HepG2 (cell line): Measurements from ENCODE around the gene KL. TPM values are rescaled to one million over a fixed set of nuclear protein-coding genes. Genes with fewer than 3 reads are reported as not detected.

Experiments
- ATAC-seq: fragments of 200-7000 bp; cut with Tn5 transposase; 3 replicates; pipeline ENCODE4 v1.9.1; 2020; ENCODE audit warnings: mild to moderate bottlenecking, moderate library complexity
- BruUV-seq: library from RNA; stranded (reverse); fragments of 400-500 nt; replicated peaks from 2 replicates; lab custom pipeline; 2021; lab: Mats Ljungman, UMichigan
- CTCF ChIA-PET: fragments of 300-600 bp; formaldehyde crosslinking; extraction: SDS; loops from one replicate; lab custom pipeline; 2021; ENCODE audit warnings: low total read pairs, inconsistent platforms, low intra/inter-chr PET ratio; lab: Yijun Ruan, JAX
- POLR2A ChIA-PET: fragments of 350-600 bp; sonication (Branson Sonifier 250); formaldehyde crosslinking; loops from one replicate; lab custom pipeline; 2020; ENCODE audit warnings: antibody characterized with exemption, inconsistent platforms; lab: Yijun Ruan, JAX
- DNase-seq: peaks from one replicate; pipeline ENCODE4 v3.0.0-alpha.2; 2015; ENCODE audit warnings: low spot score
- FAIRE-seq: peaks from 3 replicates; lab custom pipeline; 2011; peaks lifted over from hg19 to GRCh38; lab: Jason Lieb, UNC
- H2AFZ ChIP-seq: one replicate; pipeline ENCODE4 v1.6.1; 2011; ENCODE audit warnings: low read length, inconsistent platforms
- H3K27ac ChIP-seq: fragments of 300-600 bp; 3 replicates; pipeline ENCODE4 v1.8.0; 2011; ENCODE audit warnings: mixed run types, mild to moderate bottlenecking, mixed read lengths, low read length, inconsistent platforms; ENCODE audit not compliant: insufficient read depth; ENCODE audit errors: extremely low read length
- H3K27me3 ChIP-seq, 2 experiments: fragments of 200-600 bp in 1 of 2; 2 replicates in 1 of 2; 3 replicates in 1 of 2; pipeline versions ENCODE4 v1.6.0 to v1.8.0; 2011; ENCODE audit warnings: low read length in 2 of 2, mild to moderate bottlenecking in 2 of 2, moderate library complexity in 2 of 2, inconsistent platforms in 1 of 2; ENCODE audit not compliant: insufficient read depth in 2 of 2, control insufficient read depth in 1 of 2
- H3K36me3 ChIP-seq, 2 experiments: fragments of 200-600 bp in 1 of 2; replicated peaks in 1 of 2; 2 replicates in 1 of 2; 3 replicates in 1 of 2; pipeline versions ENCODE4 v1.5.1 to v1.8.0; 2011; ENCODE audit warnings: low read length in 2 of 2, inconsistent platforms in 1 of 2; ENCODE audit not compliant: insufficient read depth in 2 of 2, control insufficient read depth in 1 of 2
- H3K4me1 ChIP-seq: 2 replicates; pipeline ENCODE4 v1.5.1; 2012; ENCODE audit warnings: low read length, inconsistent platforms; ENCODE audit not compliant: insufficient read depth
- H3K4me2 ChIP-seq: 2 replicates; pipeline ENCODE4 v1.6.0; 2011; ENCODE audit warnings: low read depth, low read length, inconsistent platforms
- H3K4me3 ChIP-seq, 3 experiments: fragments of 200-600 bp in 1 of 3; sonication (generic), shearing (Covaris generic) in 1 of 3; replicated peaks in 1 of 3; 2 replicates each; pipeline ENCODE4 v1.5.1; 2011 to 2016; ENCODE audit warnings: low read length in 3 of 3, inconsistent platforms in 2 of 3, low read depth in 2 of 3, mild to moderate bottlenecking in 2 of 3, control low read depth in 1 of 3, mixed read lengths in 1 of 3; ENCODE audit not compliant: insufficient read depth in 1 of 3
- H3K79me2 ChIP-seq: one replicate; pipeline ENCODE4 v1.6.1; 2011; ENCODE audit warnings: low read length, inconsistent platforms; ENCODE audit not compliant: insufficient read depth
- H3K9ac ChIP-seq: 2 replicates; pipeline ENCODE4 v1.6.0; 2011; ENCODE audit warnings: mild to moderate bottlenecking, low read depth, low read length, inconsistent platforms; ENCODE audit not compliant: insufficient read depth
- H3K9me3 ChIP-seq: 2 replicates; pipeline ENCODE4 v1.5.1; 2012; ENCODE audit warnings: mild to moderate bottlenecking, low read length
- H4K20me1 ChIP-seq: 2 replicates; pipeline ENCODE4 v1.6.0; 2011; ENCODE audit warnings: inconsistent platforms, mild to moderate bottlenecking, low read length, moderate library complexity; ENCODE audit not compliant: insufficient read depth
- AKNA ChIP-seq: sonication (generic); formaldehyde crosslinking; IDR thresholded peaks from 2 replicates; pipeline ENCODE4 v1.4.0; 2020; ENCODE audit warnings: missing genetic modification reagents, borderline replicate concordance
- CBX2 ChIP-seq, 2 experiments: fragments of 200-600 bp in 1 of 2; sonication (generic); formaldehyde crosslinking in 1 of 2; IDR thresholded peaks; 2 replicates each; pipeline versions ENCODE4 v1.7.0 to v1.8.1; 2018 to 2022; ENCODE audit warnings: low read depth in 2 of 2, low read length in 1 of 2, mild to moderate bottlenecking in 1 of 2, missing genetic modification reagents in 1 of 2
- ELK4 ChIP-seq: sonication (generic); formaldehyde crosslinking; IDR thresholded peaks from 2 replicates; pipeline ENCODE4 v1.9.0; 2021; ENCODE audit warnings: missing genetic modification reagents, borderline replicate concordance
- ISL2 ChIP-seq: sonication (generic); formaldehyde crosslinking; IDR thresholded peaks from 2 replicates; pipeline ENCODE4 v1.5.0; 2020; ENCODE audit warnings: missing genetic modification reagents
- KAT8 ChIP-seq: IDR thresholded peaks from 2 replicates; pipeline ENCODE4 v1.6.1; 2016; ENCODE audit warnings: missing genetic modification reagents, missing compliant biosample characterization
- SMAD9 ChIP-seq: sonication (generic); formaldehyde crosslinking; IDR thresholded peaks from 2 replicates; pipeline ENCODE4 v1.5.1; 2020; ENCODE audit warnings: mild to moderate bottlenecking, missing genetic modification reagents
- TBX2 ChIP-seq: sonication (generic); formaldehyde crosslinking; IDR thresholded peaks from 2 replicates; pipeline ENCODE4 v1.5.0; 2020; ENCODE audit warnings: missing genetic modification reagents, mild to moderate bottlenecking, borderline replicate concordance
- ZBTB1 ChIP-seq: sonication (generic); formaldehyde crosslinking; IDR thresholded peaks from 2 replicates; pipeline ENCODE4 v1.4.0; 2020; ENCODE audit warnings: missing genetic modification reagents, borderline replicate concordance
- ZBTB44 ChIP-seq: sonication (generic); formaldehyde crosslinking; IDR thresholded peaks from 2 replicates; pipeline ENCODE4 v1.4.0; 2020; ENCODE audit warnings: missing genetic modification reagents
- ZNF512B ChIP-seq: sonication (generic); formaldehyde crosslinking; IDR thresholded peaks from 2 replicates; pipeline ENCODE4 v1.5.1; 2020; ENCODE audit warnings: missing genetic modification reagents, mild to moderate bottlenecking, borderline replicate concordance
- ZNF737 ChIP-seq: sonication (generic); formaldehyde crosslinking; IDR thresholded peaks from 2 replicates; pipeline ENCODE4 v1.5.0; 2020; ENCODE audit warnings: missing genetic modification reagents, mild to moderate bottlenecking, borderline replicate concordance
- ZNF775 ChIP-seq: sonication (generic); formaldehyde crosslinking; IDR thresholded peaks from 2 replicates; pipeline ENCODE4 v1.4.0; 2020; ENCODE audit warnings: missing genetic modification reagents, mild to moderate bottlenecking, moderate library complexity, borderline replicate concordance
- WGBS: methylation state at CpG from one replicate; pipeline ENCODE4 v1.1.6; 2017; ENCODE audit warnings: low lambda C conversion rate; 5-methylcytosine and 5-hydroxymethylcytosine counted together
- in situ Hi-C: cut with HindIII; loops from 2 replicates; pipeline ENCODE4 v1.10.0; 2017; ENCODE audit warnings: low pct_unique_long_range_greater_than_20kb; ENCODE audit not compliant: extremely low pct_ligation_motif_present
- intact Hi-C: fragments of 100-400 bp; cut with micrococcal nuclease; formaldehyde crosslinking; loops from one replicate; pipeline ENCODE4 v1.10.0; 2022; ENCODE audit not compliant: unreplicated experiment
- polyA plus RNA-seq, 8 experiments: library from polyadenylated mRNA; depleted of rRNA in 3 of 8; stranded (reverse) in 7 of 8; unstranded in 1 of 8; fragments of >200 nt; fragmentation: Illumina TruSeq in 4 of 8; extraction: Trizol in 4 of 8; gene quantifications; 2 replicates each; pipeline versions ENCODE4 v1.2.1 to v1.2.3, GENCODE V29; 2011 to 2016; ENCODE audit warnings: low read depth in 4 of 8, missing spikeins in 1 of 8, mixed read lengths in 1 of 8; ENCODE audit not compliant: insufficient read depth in 1 of 8
- total RNA-seq, 5 experiments: library from RNA; depleted of rRNA; stranded (reverse); fragments of >200 nt; fragmentation: Illumina TruSeq; extraction: Trizol; gene quantifications; 2 replicates each; pipeline ENCODE4 v1.2.3, GENCODE V29; 2016; ENCODE audit warnings: low read depth in 1 of 5

KL gene
- total and polyA plus RNA-seq, 2 of the 13 experiments (the other 11 are each of a cell fraction or from before 2014, with no cell fraction given) = not detected

- Histone ChIP-seq H3K9ac (no peak overlapping the region), H3K4me2 (no peak overlapping the region), H2AFZ (no peak overlapping the region), H3K4me1 (peaks cover 30% of the 10 kb centered on the region), H4K20me1 (no peaks in the 10 kb centered on the region; the same call in 1 of the 2 replicates), H3K27me3 (no peaks in the 10 kb centered on the region), H3K27ac (no peak overlapping the region), H3K79me2 (no peaks in the 10 kb centered on the region), H3K4me3 (no peak overlapping the region), H3K9me3 (no peaks in the 10 kb centered on the region), H3K36me3 (no peaks in the 10 kb centered on the region)
- 66% methylated on average over 3 of the region's 3 CpGs for WGBS
- FAIRE-seq (no peak), ATAC-seq (no peak), DNase-seq (no peak)
- intact Hi-C loops (no loop called here), in situ Hi-C loops (no loop called here)
- CTCF ChIA-PET = no interaction called here
- BruUV-seq = no TSS peak
- POLR2A ChIA-PET = no interaction called here
- no peak for TF ChIP-seq ZBTB44
- TF ChIP-seq ZNF737 (CRISPR knock-in tag) = no peak
- TF ChIP-seq ZNF775 (CRISPR knock-in tag) = no peak
- no peak for TF ChIP-seq CBX2 (IDR thresholded peaks at IDR 0.05; ENCODE audit: low read depth, low read length)
- TF ChIP-seq CBX2 (CRISPR knock-in tag; IDR thresholded peaks at IDR 0.05; ENCODE audit: low read depth) = no peak
- no peak for TF ChIP-seq KAT8 (CRISPR knock-in tag)
- no peak for TF ChIP-seq SMAD9 (CRISPR knock-in tag)
- TF ChIP-seq ELK4 (CRISPR knock-in tag) = no peak
- TF ChIP-seq ISL2 (CRISPR knock-in tag) = no peak
- TF ChIP-seq AKNA (CRISPR knock-in tag) = no peak
- TF ChIP-seq ZNF512B (CRISPR knock-in tag) = no peak
- TF ChIP-seq ZBTB1 (CRISPR knock-in tag) = no peak
- no peak for TF ChIP-seq TBX2 (CRISPR knock-in tag)
Observed at GRCh38 chr13:33052506-33053280, 36.5 kb downstream of the KL start.
